GM18499 (cell line): ENCODE results near the gene ZNF670.

ENCODE experiments used
- ATAC-seq: cut with Tn5 transposase; IDR thresholded peaks from one replicate; pipeline ENCODE4 v1.9.1; 2021; ENCODE audit warnings: moderate number of reproducible peaks; ENCODE audit not compliant: insufficient read depth, unreplicated experiment

ZNF670 gene

DNA sequence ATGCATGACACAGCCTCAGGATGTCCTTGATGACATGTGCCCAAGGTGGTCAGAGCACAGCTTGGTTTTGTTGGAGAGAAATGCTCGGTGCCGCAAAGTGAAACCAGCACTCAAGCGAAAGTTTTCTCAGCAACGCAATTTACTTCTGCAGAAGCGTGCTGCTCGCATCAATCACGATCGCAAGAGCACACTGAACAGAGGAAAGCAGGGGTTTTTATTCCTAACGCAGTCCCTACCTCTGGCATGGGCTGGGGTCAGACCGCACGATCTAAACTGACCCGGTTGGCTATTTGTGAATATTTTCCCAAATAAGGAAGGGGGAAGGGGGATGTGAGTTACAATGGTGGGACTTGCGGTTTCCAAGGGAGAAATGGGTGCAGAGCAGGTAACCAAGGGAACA is 26.4 kb upstream of the ZNF670 start:
- ATAC-seq: no peak

DNA sequence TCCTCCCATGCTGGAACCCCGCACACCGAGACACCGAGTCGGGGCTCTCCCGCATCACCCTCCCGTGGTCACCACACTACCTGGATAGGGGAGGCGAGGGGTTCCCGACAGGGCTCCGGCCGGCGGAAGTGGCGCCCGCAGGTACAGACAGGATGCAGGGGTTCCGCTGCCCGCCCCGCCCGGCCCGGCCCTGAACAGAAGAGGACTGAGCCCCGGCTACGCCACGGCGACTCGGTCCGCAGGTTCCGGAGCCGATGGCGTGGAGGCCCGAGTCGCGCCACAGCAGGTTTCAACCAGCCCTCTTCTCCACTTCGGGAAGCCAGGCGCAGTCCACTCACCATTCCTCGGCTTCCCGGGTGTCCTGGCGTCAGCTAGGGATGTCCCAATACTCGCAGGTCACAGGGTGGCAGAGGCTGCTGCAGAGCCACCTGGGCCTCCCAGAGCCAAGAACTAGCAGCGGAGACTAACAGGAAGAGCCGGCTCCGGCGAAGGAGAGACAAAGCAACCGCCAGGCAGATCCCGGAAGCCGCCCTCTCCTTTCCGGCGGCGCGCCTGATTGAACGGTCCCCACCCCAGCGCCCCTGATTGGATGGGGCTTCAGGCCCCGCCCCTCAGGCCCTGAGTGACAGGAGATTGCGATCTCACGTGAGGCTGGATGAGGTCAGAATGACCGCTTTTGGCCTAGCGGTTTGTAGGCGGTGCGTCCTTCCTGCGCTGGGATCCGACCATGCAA is 25.4 kb upstream of the ZNF670 start, which contains the start of gene ZNF669:
Gene ZNF669, minus strand, starts transcription at position 498 of the 733 bp plus-strand sequence. Its CDS starts 157 bp downstream, at position 341.
- peak; percentile 99 for ATAC-seq

DNA sequence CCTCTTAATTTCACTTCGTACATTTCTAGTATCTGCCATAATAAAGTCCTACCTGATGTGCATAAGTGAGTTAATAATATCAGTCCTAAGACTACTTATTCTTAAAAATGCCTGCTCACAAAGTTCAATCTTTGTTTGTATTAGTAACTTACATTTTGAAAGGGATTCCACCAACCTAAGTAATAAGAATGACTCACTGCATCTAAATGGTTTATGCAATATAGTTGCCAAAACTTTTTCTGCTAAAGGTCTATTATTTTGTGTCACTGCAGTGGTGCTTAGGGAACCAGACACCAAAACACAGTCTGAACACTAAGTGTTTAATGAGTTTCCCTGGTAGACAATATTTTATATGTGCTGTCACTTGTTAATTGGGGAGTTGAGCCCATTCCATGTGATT is 23.8 kb upstream of the ZNF670 start:
- no peak for ATAC-seq

DNA sequence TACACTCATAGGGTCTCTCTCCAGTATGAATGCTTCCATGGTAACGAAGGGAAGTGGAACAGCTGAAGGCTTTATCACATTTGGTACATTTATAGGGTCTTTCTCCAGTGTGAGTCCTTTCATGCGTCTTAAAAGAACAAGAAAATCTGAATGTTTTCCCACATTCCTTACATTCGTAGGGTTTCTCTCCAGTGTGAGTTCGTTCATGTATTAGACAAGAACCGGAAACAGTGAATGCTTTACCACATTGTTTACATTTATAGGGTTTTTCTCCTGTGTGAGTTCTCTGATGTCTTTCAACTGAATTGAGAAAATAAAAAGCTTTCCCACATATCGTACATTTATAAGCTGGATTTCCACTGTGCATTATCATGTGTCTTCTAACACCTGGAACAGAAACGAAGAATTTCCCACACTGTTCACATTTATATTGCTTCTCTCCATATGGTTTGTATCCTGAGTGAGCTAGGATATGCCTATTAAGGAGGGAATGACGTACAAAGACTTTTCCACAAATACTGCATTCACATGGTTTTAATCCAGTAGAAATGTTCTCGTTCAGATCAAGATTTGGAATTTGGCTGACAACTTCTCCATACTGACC is 22.2 kb upstream of the ZNF670 start:
- no peak for ATAC-seq

DNA sequence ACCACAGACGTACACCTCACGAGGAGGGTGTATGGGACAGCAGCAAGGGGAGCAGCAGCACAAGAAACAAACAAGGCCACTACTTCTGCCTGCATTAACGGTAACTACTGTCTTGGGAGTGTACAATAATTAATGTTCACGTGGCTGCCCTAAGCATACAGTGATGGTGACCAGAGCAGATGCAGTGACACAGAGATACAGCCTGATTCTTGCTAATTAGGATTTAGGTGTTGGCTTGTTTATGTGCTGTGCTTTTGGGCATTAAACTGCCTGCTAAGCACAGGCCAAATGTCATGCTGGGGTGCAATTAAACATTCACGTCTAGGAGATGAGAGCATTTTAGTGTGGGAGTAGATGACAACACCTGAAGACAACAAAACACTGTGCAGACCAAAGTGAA is 18.3 kb upstream of the ZNF670 start:
- ATAC-seq: no peak

DNA sequence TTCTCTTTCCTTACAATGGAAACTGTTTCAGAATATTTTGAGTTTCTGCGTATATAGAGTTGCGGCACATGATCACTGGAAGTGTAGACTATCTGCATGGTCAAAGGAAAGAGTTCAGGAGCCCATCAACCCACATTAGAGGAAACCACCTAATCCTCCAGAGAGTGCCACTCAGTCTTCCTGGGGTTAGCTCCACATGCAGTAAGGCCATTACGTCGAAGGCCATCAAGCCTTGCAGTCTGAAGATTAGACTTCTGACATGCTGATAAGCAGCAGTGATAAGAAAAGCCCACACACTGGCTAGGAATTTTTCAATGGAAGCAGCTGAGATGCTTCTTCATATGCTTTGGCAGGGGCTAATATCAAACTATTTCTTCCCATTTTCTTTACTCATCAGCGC is 17.9 kb upstream of the ZNF670 start:
- ATAC-seq: no peak

DNA sequence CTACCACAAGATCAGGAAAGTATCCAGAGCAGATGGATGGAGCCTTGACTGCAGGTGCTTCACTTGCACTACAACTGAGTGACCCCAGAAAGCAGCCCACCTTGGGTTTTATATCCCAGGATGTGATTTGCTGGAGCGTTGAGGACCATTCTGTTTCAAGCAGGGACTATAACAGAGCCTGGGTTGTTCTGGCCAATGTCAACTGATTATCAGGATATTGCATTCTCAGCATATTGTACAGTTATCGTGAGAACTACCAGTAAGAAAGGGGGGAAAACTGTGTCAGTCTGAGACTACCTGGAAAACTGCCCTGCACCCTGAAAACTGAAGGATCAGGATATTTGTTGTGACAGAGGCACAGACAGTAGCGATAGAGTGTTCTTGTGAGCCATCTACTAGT is 17.5 kb upstream of the ZNF670 start:
- no peak for ATAC-seq

DNA sequence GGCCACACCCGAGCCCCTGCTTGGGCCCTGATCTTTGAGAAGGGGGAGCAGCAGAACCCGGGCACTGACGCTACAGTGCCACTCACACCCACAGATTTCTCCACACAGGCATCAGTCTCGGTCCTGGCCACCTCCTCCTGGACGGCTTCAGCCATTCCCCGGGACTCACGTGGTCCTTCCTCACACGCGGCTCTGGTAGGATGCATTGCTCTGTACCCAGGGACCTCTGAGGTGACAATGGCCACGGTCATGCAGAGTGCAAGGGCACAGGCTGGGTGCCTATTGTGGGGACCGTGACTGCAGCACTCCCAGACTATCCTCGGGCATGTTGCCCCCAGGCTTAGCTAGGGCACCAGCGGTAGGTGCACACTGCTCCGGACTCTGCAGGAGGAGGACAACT is 11.8 kb upstream of the ZNF670 start:
- no peak for ATAC-seq

DNA sequence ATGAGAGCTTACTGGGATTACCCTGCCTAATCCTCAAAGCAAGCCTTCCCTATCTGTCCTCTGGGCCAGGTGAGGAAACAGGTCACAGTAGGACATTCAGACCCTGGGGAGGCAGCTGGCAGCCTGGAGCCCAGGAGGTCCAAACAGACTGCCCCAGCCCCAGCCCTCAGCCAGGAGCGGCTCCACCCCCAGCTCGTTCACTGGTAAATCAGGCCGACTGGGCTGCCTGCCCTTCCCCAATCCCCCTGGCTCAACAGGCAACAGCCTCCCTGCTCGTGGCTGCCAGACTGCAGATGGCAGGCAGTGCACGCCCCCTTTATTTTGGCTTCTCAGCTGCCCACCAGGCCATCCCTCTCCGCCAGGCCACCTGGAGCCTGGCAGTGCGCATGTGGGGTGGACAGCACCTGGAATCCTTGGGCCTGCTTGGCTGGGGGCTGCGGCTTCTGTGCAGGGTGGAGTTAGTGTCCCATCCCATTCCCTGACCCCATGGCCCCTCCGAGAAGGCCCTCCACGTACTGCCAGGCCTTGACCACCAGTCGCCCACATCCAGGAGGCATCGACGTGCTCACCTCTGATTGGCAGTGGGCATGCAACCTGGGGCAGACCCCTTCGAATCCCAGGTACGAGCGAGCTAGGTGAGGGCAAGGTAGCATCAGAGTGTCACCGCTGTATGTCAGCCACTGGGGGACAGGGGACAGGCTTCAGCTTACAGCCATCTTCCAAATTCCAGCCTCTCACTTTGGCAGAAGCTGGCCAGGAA is 11.2 kb upstream of the ZNF670 start:
- no peak for ATAC-seq

DNA sequence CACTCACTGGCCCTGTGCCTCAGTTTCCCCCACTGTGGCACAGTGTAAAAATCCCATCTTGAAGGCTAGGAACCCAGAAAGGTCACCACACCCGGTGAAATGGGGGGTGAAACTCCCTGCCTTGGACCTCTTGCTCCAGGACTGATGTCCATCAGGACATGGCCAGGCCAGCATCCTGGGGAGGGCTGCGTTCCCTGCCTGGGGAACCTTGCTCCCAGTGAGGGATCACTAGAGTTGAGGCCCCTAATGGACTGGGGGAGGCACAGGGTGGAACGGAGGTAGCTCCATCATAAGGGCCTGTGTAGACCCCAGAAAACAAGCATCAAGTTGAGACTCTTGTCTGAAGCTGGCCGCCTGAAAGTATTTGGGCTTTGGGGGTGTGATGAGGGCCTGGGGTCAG is 10.4 kb upstream of the ZNF670 start:
- ATAC-seq: no peak

DNA sequence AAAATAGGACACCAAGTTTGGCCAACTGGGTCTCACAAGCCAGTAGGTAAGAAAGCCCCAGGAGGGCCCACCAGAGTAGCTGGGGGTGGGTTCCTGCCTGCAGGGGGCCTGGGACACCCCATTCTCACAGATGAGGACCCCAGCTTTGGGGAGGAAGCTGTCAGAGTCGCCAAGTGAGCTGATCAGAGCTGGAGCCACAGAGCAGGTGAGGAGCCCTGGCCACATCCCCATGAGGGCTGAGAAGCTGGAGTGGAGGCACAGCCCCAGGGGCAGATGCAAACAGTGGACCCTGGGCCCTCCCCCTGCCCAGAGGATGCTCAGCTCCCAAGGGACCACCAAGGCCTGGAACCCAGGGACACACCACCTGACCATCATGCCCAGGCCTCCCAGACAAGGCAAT is 8.6 kb upstream of the ZNF670 start:
- no peak for ATAC-seq

DNA sequence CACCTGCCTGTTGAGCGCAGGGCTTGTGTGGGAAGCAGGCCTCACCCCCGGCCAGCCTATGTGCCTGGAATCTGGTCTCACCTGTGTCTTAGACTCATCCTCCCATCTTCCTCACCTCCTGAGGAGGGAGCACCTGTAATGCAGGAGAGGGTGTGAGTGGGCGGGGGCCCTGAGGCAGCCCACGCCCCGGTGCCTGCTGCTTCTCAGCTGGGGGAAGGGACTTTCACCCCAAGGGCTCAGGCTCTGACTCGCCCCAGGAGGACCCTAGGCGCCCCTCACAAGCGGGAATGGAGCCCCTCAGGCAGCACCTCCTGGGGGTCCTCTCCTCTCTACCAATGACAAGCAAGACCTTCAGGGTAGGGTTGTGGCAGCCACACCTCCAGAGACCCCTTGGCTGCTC is 6.7 kb upstream of the ZNF670 start:
- ATAC-seq: no peak

DNA sequence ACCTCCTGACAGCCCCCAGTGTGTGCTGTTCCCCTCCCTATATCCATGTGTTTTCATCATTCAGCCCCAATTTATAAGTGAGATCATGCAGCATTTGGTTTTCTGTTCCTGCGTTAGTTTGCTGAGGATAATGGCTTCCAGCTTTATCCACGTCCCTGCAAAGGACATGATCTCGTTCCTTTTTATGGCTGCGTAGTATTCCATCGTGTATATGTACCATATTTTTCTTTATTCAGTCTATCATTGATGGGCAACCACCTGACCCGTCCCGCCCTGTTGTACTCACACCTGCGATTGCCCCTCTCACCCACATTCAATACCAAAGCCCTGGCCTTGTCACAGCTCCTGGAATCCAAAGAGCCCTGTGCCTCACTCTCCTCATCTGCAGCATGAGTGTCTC is 6.2 kb upstream of the ZNF670 start:
- ATAC-seq: no peak

DNA sequence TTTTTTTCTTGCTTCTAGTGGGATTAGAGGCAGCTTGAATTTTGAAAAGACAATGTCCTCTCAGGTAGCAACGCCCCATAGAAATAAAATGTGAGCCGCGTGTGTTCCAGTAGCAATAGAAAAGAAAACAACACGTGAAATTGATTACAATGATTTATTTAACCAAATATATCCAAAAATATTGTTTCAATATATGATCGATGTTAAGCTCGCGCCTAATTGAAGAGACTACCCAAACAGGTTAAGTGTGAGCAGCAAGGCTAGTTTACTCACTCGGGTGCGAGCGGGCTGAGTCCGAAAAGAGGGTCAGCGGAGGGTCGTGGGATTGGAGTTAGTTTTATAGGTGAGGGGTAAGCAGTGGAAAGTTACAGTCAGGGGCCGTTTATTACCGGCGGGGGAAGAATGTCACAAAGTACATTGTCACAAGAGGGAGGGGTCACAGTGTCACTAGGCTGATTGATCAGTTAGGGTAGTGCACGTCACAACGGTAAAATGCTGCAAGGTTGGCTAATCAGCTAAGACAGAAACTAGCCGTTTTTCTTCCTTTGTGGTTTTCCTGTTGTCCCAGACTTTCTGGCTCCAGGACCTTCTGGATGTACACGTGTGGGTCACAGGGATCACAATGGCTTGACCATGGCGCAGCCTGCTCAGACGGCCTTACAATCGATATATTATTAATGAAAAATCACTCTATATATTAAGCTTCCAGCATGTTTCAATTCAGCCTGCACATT is 697 bp upstream of the ZNF670 start:
- ATAC-seq: no peak

DNA sequence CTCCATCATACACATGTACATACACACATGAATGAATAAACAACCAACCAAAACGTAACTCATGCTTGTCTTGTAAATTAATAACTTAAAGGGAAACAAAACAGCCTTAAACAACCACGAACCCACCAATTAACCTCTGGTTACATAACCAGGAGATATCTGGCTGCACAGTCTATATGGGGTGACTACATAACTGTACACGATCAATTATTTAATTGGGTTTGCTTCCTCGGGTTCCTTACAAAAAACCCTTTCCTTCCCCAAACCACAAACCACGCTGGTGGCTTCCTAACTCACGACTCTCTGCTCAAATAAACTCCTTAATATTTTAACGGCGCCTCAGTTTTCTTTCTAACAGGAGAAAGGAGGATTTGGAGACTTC is 744 bp downstream of the ZNF670 start:
- peak; percentile 9 for ATAC-seq

DNA sequence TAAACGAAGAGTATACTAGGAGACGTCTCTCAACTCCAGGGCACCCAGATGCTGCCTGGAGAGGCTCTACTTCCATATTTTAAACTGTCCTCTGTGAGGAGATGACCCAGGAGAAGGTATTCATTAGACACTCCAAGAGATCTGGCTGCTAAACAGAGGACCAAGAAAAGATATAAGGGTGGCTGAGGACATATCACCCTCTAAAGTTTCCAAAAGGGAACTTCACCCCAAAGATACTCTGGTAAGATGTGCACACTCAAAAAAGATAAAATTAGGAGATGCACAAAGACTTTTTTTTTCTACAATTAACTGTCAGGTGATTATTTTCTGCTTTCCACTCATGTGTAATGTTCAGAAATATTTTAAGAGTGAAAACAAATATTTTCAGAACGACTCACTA is 1.4 kb downstream of the ZNF670 start:
- no peak for ATAC-seq

DNA sequence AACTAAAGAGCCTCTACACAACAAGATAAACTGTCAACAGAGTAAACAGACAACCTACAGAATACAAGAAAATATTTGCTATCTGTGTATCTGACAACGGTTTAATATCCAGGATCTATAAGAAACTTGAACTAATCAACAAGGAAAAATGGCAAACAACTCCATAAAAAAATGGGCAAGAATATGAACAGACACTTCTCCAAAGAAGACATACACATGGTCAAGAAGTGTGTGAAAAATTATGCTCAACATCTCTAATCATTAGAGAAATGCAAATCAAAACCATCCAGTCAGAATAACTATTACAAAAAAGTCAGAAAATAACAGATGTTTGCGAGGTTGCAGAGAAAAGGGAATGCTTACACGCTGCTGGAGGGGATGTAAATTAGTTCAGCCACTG is 8.0 kb downstream of the ZNF670 start:
- no peak for ATAC-seq

DNA sequence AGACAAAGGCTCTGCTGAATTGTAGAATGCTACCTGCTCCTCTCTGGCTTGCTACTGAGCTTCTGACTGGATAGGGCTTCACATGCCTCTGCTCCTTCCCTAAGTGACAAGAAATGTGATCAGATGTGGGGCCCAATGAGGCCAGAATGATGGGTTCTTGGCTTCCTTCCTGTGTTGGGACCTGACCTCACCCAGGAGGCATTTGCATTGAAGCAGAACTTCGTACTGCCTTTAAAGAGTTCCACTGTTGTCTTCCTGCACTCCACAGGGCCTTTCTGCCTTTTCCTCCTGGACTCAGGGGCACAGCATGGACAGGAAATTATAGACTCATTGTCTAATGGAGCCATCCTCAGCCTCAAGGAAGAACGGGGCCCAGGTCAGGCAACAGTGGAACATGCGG is 14.3 kb downstream of the ZNF670 start:
- ATAC-seq: no peak

DNA sequence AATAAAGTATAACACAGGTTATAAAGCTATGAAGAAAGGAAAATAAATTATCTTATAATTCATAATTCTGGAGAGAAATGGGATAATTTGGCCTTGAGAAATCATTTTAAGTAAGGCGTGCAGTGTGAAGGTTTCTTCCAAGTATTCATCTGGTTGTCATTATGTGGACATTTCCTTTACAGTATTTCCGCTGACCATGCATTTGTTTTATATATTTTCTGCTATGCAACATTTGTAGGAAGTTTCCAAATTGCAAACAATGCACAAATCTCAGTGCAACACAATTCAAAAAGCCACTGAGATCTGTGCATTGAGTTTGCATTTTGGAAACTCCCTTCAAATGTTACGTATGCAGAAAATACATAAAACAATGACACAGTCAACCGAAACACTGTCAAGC is 17.8 kb downstream of the ZNF670 start:
- ATAC-seq: no peak

DNA sequence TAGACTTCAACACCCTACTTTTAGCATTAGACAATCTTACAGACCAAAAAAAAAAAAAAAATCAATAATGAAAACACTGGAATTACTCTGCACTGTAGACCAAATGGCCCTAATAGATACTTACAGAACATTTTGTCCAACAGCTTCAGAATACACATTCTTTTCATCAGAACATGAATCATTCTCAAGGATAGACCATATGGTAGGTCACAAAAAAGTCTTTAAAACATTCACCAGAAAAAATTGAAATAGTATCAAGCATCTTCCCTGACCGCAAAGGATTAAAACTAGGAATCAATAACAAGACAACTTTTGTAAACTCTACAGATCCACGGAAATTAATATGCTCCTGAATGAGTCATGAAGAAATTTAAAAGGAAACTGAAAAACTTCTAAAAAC is 22.5 kb downstream of the ZNF670 start:
- no peak for ATAC-seq

DNA sequence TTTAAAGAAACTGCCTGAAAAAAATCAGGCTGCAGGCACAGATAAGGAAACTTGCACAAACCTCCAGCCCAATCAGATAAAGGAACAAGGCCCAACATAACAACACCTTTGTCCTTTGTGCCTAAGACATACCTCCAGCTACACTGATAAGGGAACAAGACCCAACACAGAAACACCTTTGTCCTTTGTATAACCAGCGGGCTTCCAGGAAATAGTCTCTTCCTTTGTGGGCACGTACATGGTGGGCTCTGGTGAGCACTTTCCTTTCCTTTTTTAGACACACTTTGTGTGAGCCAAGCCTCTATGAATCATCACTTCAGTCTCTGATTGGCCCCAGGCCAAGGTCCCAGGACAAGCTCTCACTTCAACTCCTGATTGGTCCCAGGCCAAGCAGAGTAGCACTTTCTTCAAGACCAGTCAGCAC is 23.6 kb downstream of the ZNF670 start:
- no peak for ATAC-seq
